Measurements from ENCODE around the gene UROS. TPM values are rescaled to one million over a fixed set of nuclear protein-coding genes. Genes with fewer than 3 reads are reported as not detected.
A peak's percentile ranks its signal among the peaks of the same experiment; 100 is the strongest.

UROS gene
- total RNA-seq, 1 donor from 2014 or later: 45.0 TPM

GRCh38 chr10:125828311-125828710, 5.3 kb upstream of the UROS start:
- Mint-ChIP-seq H3K4me1 (ENCODE audit: low read depth) (peaks cover 8% of the 10 kb centered on the region), H3K4me3 (ENCODE audit: low read depth) (no peak overlapping the region), H3K27me3 (no peaks in the 10 kb centered on the region), H3K9me3 (ENCODE audit: low read depth) (no peaks in the 10 kb centered on the region), H3K36me3 (ENCODE audit: insufficient read depth) (peaks cover 19% of the 10 kb centered on the region), H3K27ac (no peak overlapping the region)
- no peak for TF ChIP-seq CTCF (IDR thresholded peaks at IDR 0.05; ENCODE audit: unreplicated experiment)
- no peak for DNase-seq (ENCODE audit: low spot score, unreplicated experiment)

GRCh38 chr10:125827133-125827532, 4.1 kb upstream of the UROS start:
- Mint-ChIP-seq H3K4me3 (ENCODE audit: low read depth) (no peak overlapping the region), H3K4me1 (ENCODE audit: low read depth) (peaks cover 8% of the 10 kb centered on the region), H3K27ac (no peak overlapping the region), H3K9me3 (ENCODE audit: low read depth) (no peaks in the 10 kb centered on the region), H3K36me3 (ENCODE audit: insufficient read depth) (peaks cover 19% of the 10 kb centered on the region), H3K27me3 (no peaks in the 10 kb centered on the region)
- TF ChIP-seq CTCF (IDR thresholded peaks at IDR 0.05; ENCODE audit: unreplicated experiment): no peak
- no peak for DNase-seq (ENCODE audit: low spot score, unreplicated experiment)

GRCh38 chr10:125824736-125825135, 1.7 kb upstream of the UROS start:
- no peak for TF ChIP-seq CTCF (IDR thresholded peaks at IDR 0.05; ENCODE audit: unreplicated experiment)
- Mint-ChIP-seq H3K9me3 (ENCODE audit: low read depth) (no peaks in the 10 kb centered on the region), H3K27me3 (no peaks in the 10 kb centered on the region), H3K4me3 (ENCODE audit: low read depth) (no peak overlapping the region), H3K36me3 (ENCODE audit: insufficient read depth) (peaks cover 15% of the 10 kb centered on the region), H3K27ac (no peak overlapping the region), H3K4me1 (ENCODE audit: low read depth) (peaks cover 11% of the 10 kb centered on the region)
- no peak for DNase-seq (ENCODE audit: low spot score, unreplicated experiment)

GRCh38 chr10:125823663-125824251, 699 bp upstream of the UROS start:
- H3K36me3 Mint-ChIP-seq (ENCODE audit: insufficient read depth): peaks cover 10% of the 10 kb centered on the region
- no peak for TF ChIP-seq CTCF (IDR thresholded peaks at IDR 0.05; ENCODE audit: unreplicated experiment)
- no peak overlapping the region for H3K27ac Mint-ChIP-seq
- peaks cover 11% of the 10 kb centered on the region for H3K4me1 Mint-ChIP-seq (ENCODE audit: low read depth)
- H3K4me3 Mint-ChIP-seq (ENCODE audit: low read depth): no peak overlapping the region
- no peaks in the 10 kb centered on the region for H3K9me3 Mint-ChIP-seq (ENCODE audit: low read depth)
- no peaks in the 10 kb centered on the region for H3K27me3 Mint-ChIP-seq
- DNase-seq (ENCODE audit: low spot score, unreplicated experiment): no peak

- no peak for TF ChIP-seq CTCF (IDR thresholded peaks at IDR 0.05; ENCODE audit: unreplicated experiment)
- H3K36me3 Mint-ChIP-seq (ENCODE audit: insufficient read depth): no peaks in the 10 kb centered on the region
- H3K4me3 Mint-ChIP-seq (ENCODE audit: low read depth): peak overlapping the region; percentile 52
- no peaks in the 10 kb centered on the region for H3K9me3 Mint-ChIP-seq (ENCODE audit: low read depth)
- H3K27ac Mint-ChIP-seq: no peak overlapping the region
- no peak for DNase-seq (ENCODE audit: low spot score, unreplicated experiment)
- peaks cover 8% of the 10 kb centered on the region for H3K4me1 Mint-ChIP-seq (ENCODE audit: low read depth)
- H3K27me3 Mint-ChIP-seq: no peaks in the 10 kb centered on the region
Observed at GRCh38 chr10:125820701-125821100, 2.4 kb downstream of the UROS start.
